PFSK-1 (cell line): ENCODE results near the gene MAP3K7.

Experiments
- POLR2AphosphoS5 ChIP-seq: IDR thresholded peaks from 2 replicates; pipeline ENCODE4 v1.6.1; 2012; ENCODE audit warnings: low read depth, mild to moderate bottlenecking, control low read depth, low read length, moderate library complexity
- REST ChIP-seq, 2 experiments: IDR thresholded peaks; 2 replicates each; pipeline versions ENCODE4 v1.6.1 to v1.8.0; 2011 to 2012; ENCODE audit warnings: low read depth in 2 of 2, low read length in 2 of 2, control low read depth in 1 of 2, inconsistent platforms in 1 of 2, mild to moderate bottlenecking in 1 of 2, moderate library complexity in 1 of 2; ENCODE audit not compliant: insufficient read depth in 1 of 2
- SIN3A ChIP-seq: IDR thresholded peaks from 2 replicates; pipeline ENCODE4 v1.6.1; 2012; ENCODE audit warnings: mild to moderate bottlenecking, low read length, moderate library complexity, borderline replicate concordance; ENCODE audit not compliant: insufficient read depth

- no peak for TF ChIP-seq POLR2AphosphoS5
- TF ChIP-seq SIN3A = no peak
- no peak for TF ChIP-seq REST (IDR thresholded peaks at IDR 0.05; ENCODE audit: insufficient read depth in 1 of 2, low read depth in 2 of 2, low read length in 2 of 2)
These were observed 23.5 kb upstream of the MAP3K7 start for GRCh38 chr6:90610301-90610750.
